H9 (cell line): Measurements from ENCODE around the gene DUSP1. TPM values are rescaled to one million over a fixed set of nuclear protein-coding genes. Genes with fewer than 3 reads are reported as not detected.

Experiments used
- DNase-seq: peaks from one replicate; pipeline ENCODE4 v3.0.0-alpha.2; 2017
- H2AFZ ChIP-seq: one replicate; pipeline ENCODE4 v1.6.1; 2013; ENCODE audit warnings: mild to moderate bottlenecking, low read length, control low read depth, moderate library complexity
- H2AK5ac ChIP-seq: 2 replicates; pipeline ENCODE4 v1.6.1; 2013; ENCODE audit warnings: low read length, control low read depth, mixed read lengths; ENCODE audit not compliant: insufficient read length
- H2BK120ac ChIP-seq: one replicate; pipeline ENCODE4 v1.6.1; 2013; ENCODE audit warnings: low read depth, mild to moderate bottlenecking, low read length, control low read depth, inconsistent platforms; ENCODE audit not compliant: poor library complexity, severe bottlenecking
- H2BK12ac ChIP-seq: 2 replicates; pipeline ENCODE4 v1.6.1; 2013; ENCODE audit warnings: low read length, control low read depth, mixed read lengths, low read depth; ENCODE audit not compliant: insufficient read length
- H2BK15ac ChIP-seq: 2 replicates; pipeline ENCODE4 v1.6.1; 2013; ENCODE audit warnings: low read depth, low read length, control low read depth
- H2BK20ac ChIP-seq: one replicate; pipeline ENCODE4 v1.6.1; 2013; ENCODE audit warnings: low read depth, mild to moderate bottlenecking, low read length, control low read depth, inconsistent platforms; ENCODE audit not compliant: poor library complexity, severe bottlenecking
- H2BK5ac ChIP-seq: 2 replicates; pipeline ENCODE4 v1.6.1; 2013; ENCODE audit warnings: low read length, control low read depth, mixed read lengths; ENCODE audit not compliant: insufficient read length
- H3K14ac ChIP-seq: 2 replicates; pipeline ENCODE4 v1.6.1; 2013; ENCODE audit warnings: low read length, control low read depth; ENCODE audit not compliant: insufficient read depth
- H3K18ac ChIP-seq: 2 replicates; pipeline ENCODE4 v1.6.1; 2013; ENCODE audit warnings: low read depth, mild to moderate bottlenecking, mixed read lengths, low read length, control low read depth; ENCODE audit not compliant: insufficient read length
- H3K23ac ChIP-seq: 2 replicates; pipeline ENCODE4 v1.6.1; 2013; ENCODE audit warnings: low read length, control low read depth, mixed read lengths, low read depth; ENCODE audit not compliant: insufficient read length
- H3K23me2 ChIP-seq: 2 replicates; pipeline ENCODE4 v1.6.1; 2013; ENCODE audit warnings: low read depth, mild to moderate bottlenecking, mixed read lengths, low read length, control low read depth; ENCODE audit not compliant: insufficient read length, poor library complexity, severe bottlenecking
- H3K27ac ChIP-seq: 2 replicates; pipeline ENCODE4 v1.5.1; 2013; ENCODE audit warnings: low read length, control low read depth, mixed read lengths, low read depth; ENCODE audit not compliant: insufficient read length
- H3K27me3 ChIP-seq: 2 replicates; pipeline ENCODE4 v1.6.1; 2013; ENCODE audit warnings: low read length, control low read depth, inconsistent platforms; ENCODE audit not compliant: insufficient read depth
- H3K4ac ChIP-seq: 2 replicates; pipeline ENCODE4 v1.6.1; 2013; ENCODE audit warnings: low read depth, mild to moderate bottlenecking, control low read depth, inconsistent platforms, low read length, moderate library complexity
- H3K4me1 ChIP-seq: 2 replicates; pipeline ENCODE4 v1.6.1; 2013; ENCODE audit warnings: low read length, control low read depth, inconsistent platforms; ENCODE audit not compliant: insufficient read depth
- H3K4me2 ChIP-seq: 2 replicates; pipeline ENCODE4 v1.6.1; 2013; ENCODE audit warnings: low read length, control low read depth, mixed read lengths; ENCODE audit not compliant: insufficient read length, insufficient read depth
- H3K56ac ChIP-seq: 2 replicates; pipeline ENCODE4 v1.6.1; 2013; ENCODE audit warnings: low read depth, mild to moderate bottlenecking, mixed read lengths, low read length, control low read depth; ENCODE audit not compliant: insufficient read length
- H3K79me1 ChIP-seq: 2 replicates; pipeline ENCODE4 v1.6.1; 2013; ENCODE audit warnings: low read depth, mild to moderate bottlenecking, moderate library complexity, low read length, control low read depth, inconsistent platforms; ENCODE audit not compliant: insufficient read depth, poor library complexity, severe bottlenecking
- H3K79me2 ChIP-seq: 2 replicates; pipeline ENCODE4 v1.6.1; 2013; ENCODE audit warnings: low read length, control low read depth, inconsistent platforms; ENCODE audit not compliant: insufficient read depth
- H3K9ac ChIP-seq: 2 replicates; pipeline ENCODE4 v1.6.1; 2013; ENCODE audit warnings: low read length, control low read depth, mixed read lengths; ENCODE audit not compliant: insufficient read length; ENCODE audit errors: extremely low read depth
- H3K9me3 ChIP-seq: one replicate; pipeline ENCODE4 v1.6.1; 2013; ENCODE audit warnings: low read depth, low read length, inconsistent platforms; ENCODE audit not compliant: control insufficient read depth
- H3T11ph ChIP-seq: one replicate; pipeline ENCODE4 v1.6.1; 2013; ENCODE audit warnings: mild to moderate bottlenecking, low read length, control low read depth, inconsistent platforms
- H4K20me1 ChIP-seq: one replicate; pipeline ENCODE4 v1.6.1; 2013; ENCODE audit not compliant: control insufficient read depth, insufficient read length, insufficient read depth
- H4K5ac ChIP-seq: 2 replicates; pipeline ENCODE4 v1.6.1; 2013; ENCODE audit warnings: low read depth, mild to moderate bottlenecking, mixed read lengths, low read length, control low read depth; ENCODE audit not compliant: insufficient read length
- H4K8ac ChIP-seq: replicated peaks from 2 replicates; pipeline ENCODE4 v1.6.1; 2013; ENCODE audit warnings: low read length, control low read depth, mixed read lengths, low read depth; ENCODE audit not compliant: insufficient read length
- H4K91ac ChIP-seq: 2 replicates; pipeline ENCODE4 v1.6.1; 2013; ENCODE audit warnings: low read depth, mild to moderate bottlenecking, moderate library complexity, mixed read lengths, low read length, control low read depth; ENCODE audit not compliant: insufficient read length
- H3K27ac Mint-ChIP-seq, 3 experiments: 2 replicates in 2 of 3; 3 replicates in 1 of 3; pipeline ENCODE4 v1.8.0; 2020 to 2021; ENCODE audit warnings: mixed read lengths in 3 of 3, mild to moderate bottlenecking in 1 of 3, moderate library complexity in 1 of 3
- H3K27me3 Mint-ChIP-seq: 2 replicates; pipeline ENCODE4 v1.8.0; 2021; ENCODE audit warnings: low read depth, mild to moderate bottlenecking, moderate library complexity, mixed read lengths
- H3K36me3 Mint-ChIP-seq, 3 experiments: 2 replicates in 2 of 3; 3 replicates in 1 of 3; pipeline ENCODE4 v1.8.0; 2020 to 2021; ENCODE audit warnings: low read depth in 3 of 3, mixed read lengths in 3 of 3; ENCODE audit not compliant: insufficient read depth in 1 of 3
- H3K4me1 Mint-ChIP-seq, 2 experiments: 2 replicates each; pipeline ENCODE4 v1.8.0; 2020; ENCODE audit warnings: mixed read lengths in 2 of 2
- H3K4me3 Mint-ChIP-seq, 2 experiments: 2 replicates in 1 of 2; 3 replicates in 1 of 2; pipeline ENCODE4 v1.8.0; 2020 to 2021; ENCODE audit warnings: mild to moderate bottlenecking in 2 of 2, mixed read lengths in 2 of 2, moderate library complexity in 1 of 2
- H3K9me3 Mint-ChIP-seq, 2 experiments: 2 replicates in 1 of 2; 3 replicates in 1 of 2; pipeline ENCODE4 v1.8.0; 2020; ENCODE audit warnings: mild to moderate bottlenecking in 2 of 2, mixed read lengths in 2 of 2, moderate library complexity in 1 of 2
- WGBS: extraction: QIAGEN DNeasy Blood & Tissue Kit; methylation state at CpG from one replicate; pipeline ENCODE4 v1.1.7; 2013; ENCODE audit warnings: missing lambda C conversion rate, low lambda C conversion rate, mixed read lengths; ENCODE audit not compliant: insufficient read length; ENCODE audit errors: extremely low coverage; 5-methylcytosine and 5-hydroxymethylcytosine counted together
- total RNA-seq: library from RNA; stranded (reverse); gene quantifications from 2 replicates; pipeline ENCODE4 v1.2.1, GENCODE V29; 2021
- TF ChIP-seq, protein P1 (sequence below): fragments of 200-600 bp; sonication (generic); conservative IDR thresholded peaks from 3 replicates; pipeline ENCODE4 v1.8.0; 2021; ENCODE audit warnings: antibody characterized with exemption, mild to moderate bottlenecking

DUSP1 gene
- total RNA-seq, 1 experiment from 2014 or later = 10.9 TPM

DNA sequence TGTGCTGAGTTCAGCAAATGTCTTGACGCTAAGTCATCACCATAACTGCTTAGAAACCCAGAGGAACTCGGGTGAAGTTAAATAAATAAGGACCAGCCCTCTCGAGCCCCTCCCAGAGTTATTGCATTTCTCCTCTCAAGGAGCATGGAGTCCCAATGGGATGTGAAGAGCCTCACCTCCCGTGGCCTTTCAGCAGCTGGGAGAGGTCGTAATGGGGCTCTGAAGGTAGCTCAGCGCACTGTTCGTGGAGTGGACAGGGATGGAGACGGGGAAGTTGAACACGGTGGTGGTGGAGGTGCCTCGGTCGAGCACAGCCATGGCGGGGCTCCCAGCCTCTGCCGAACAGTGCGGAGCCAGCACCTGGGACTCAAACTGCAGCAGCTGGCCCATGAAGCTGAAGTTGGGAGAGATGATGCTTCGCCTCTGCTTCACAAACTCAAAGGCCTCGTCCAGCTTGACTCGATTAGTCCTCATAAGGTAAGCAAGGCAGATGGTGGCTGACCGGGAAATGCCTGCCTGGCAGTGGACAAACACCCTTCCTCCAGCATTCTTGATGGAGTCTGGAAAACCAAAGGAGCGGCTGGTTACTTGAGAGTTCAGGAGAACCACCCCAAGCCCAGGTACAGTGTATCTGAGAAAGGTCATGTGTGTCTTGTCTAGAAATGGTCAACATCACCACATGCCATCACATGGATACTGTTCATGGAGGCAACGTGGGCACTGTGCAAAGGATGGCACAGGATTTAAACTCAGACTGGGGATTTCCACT lies 2.2 kb downstream of the DUSP1 start:
- Histone ChIP-seq H4K91ac (no peak overlapping the region), H3K23ac (no peak overlapping the region), H3K9ac (no peak overlapping the region), H3K4ac (no peak overlapping the region), H3K4me1 (no peaks in the 10 kb centered on the region), H3K79me2 (no peaks in the 10 kb centered on the region), H4K20me1 (no peaks in the 10 kb centered on the region), H2BK120ac (no peak overlapping the region), H2AFZ (no peak overlapping the region), H4K8ac (no peak overlapping the region), H3K56ac (no peak overlapping the region), H2BK12ac (no peak overlapping the region), H4K5ac (no peak overlapping the region), H3K23me2 (peaks cover 16% of the 10 kb centered on the region), H2BK5ac (no peak overlapping the region), H3K9me3 (no peaks in the 10 kb centered on the region), H2AK5ac (no peak overlapping the region), H2BK20ac (no peak overlapping the region), H3K18ac (no peak overlapping the region), H3T11ph (no peak overlapping the region), H3K27ac (no peak overlapping the region), H3K27me3 (peaks cover 2% of the 10 kb centered on the region; the same call in 1 of the 2 replicates), H2BK15ac (no peak overlapping the region), H3K14ac (no peak overlapping the region), H3K4me2 (peak overlapping the region; percentile 63), H3K79me1 (no peaks in the 10 kb centered on the region)
- Mint-ChIP-seq H3K27me3 (peaks cover 24% of the 10 kb centered on the region), H3K4me1 (peaks cover 30 to 44% of the 10 kb centered on the region in 2 experiments), H3K27ac (no peak overlapping the region), H3K9me3 (no peaks in the 10 kb centered on the region; a peak in 1 of 5 replicates), H3K4me3 (peak overlapping the region; percentile 84 to 94), H3K36me3 (peaks cover 11 to 25% (median 23%) of the 10 kb centered on the region in 3 experiments)
- WGBS = no CpG with 5 or more reads among the region's 20 CpGs
- TF ChIP-seq, protein P1, sequence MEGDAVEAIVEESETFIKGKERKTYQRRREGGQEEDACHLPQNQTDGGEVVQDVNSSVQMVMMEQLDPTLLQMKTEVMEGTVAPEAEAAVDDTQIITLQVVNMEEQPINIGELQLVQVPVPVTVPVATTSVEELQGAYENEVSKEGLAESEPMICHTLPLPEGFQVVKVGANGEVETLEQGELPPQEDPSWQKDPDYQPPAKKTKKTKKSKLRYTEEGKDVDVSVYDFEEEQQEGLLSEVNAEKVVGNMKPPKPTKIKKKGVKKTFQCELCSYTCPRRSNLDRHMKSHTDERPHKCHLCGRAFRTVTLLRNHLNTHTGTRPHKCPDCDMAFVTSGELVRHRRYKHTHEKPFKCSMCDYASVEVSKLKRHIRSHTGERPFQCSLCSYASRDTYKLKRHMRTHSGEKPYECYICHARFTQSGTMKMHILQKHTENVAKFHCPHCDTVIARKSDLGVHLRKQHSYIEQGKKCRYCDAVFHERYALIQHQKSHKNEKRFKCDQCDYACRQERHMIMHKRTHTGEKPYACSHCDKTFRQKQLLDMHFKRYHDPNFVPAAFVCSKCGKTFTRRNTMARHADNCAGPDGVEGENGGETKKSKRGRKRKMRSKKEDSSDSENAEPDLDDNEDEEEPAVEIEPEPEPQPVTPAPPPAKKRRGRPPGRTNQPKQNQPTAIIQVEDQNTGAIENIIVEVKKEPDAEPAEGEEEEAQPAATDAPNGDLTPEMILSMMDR = no peak
- no peak for DNase-seq
